ENCODE results near the gene TANGO2.

The TANGO2 gene

GRCh38 chr22:20069331-20070042 is 48.6 kb downstream of the TANGO2 start:
- Histone ChIP-seq H3K27me3 (no peaks in the 10 kb centered on the region), H3K9me3 (no peaks in the 10 kb centered on the region), H3K36me3 (no peaks in the 10 kb centered on the region), H3K4me1 (no peaks in the 10 kb centered on the region), H3K4me3 (ENCODE audit: low read depth, low read length) (no peak overlapping the region)
- no peak for TF ChIP-seq CTCF (IDR thresholded peaks at IDR 0.05; ENCODE audit: low read depth, low read length)
- no peak for DNase-seq

- no peaks in the 10 kb centered on the region for H3K9me3 ChIP-seq
- no peak overlapping the region for H3K4me3 ChIP-seq (ENCODE audit: low read depth, low read length)
- H3K36me3 ChIP-seq = no peaks in the 10 kb centered on the region
- no peak for TF ChIP-seq CTCF (IDR thresholded peaks at IDR 0.05; ENCODE audit: low read depth, low read length)
- no peaks in the 10 kb centered on the region for H3K27me3 ChIP-seq
- no peak for DNase-seq
- H3K4me1 ChIP-seq = no peaks in the 10 kb centered on the region
These were observed 50.6 kb downstream of the TANGO2 start for GRCh38 chr22:20071524-20071972.

- Histone ChIP-seq H3K4me1 (no peaks in the 10 kb centered on the region), H3K36me3 (peaks cover 3% of the 10 kb centered on the region), H3K4me3 (ENCODE audit: low read depth, low read length) (no peak overlapping the region), H3K27me3 (no peaks in the 10 kb centered on the region), H3K9me3 (no peaks in the 10 kb centered on the region)
- no peak for DNase-seq
- no peak for TF ChIP-seq CTCF (IDR thresholded peaks at IDR 0.05; ENCODE audit: low read depth, low read length)
These were observed 55.8 kb downstream of the TANGO2 start for GRCh38 chr22:20076627-20077172.

GRCh38 chr22:20079745-20080444 is 59.0 kb downstream of the TANGO2 start, which contains the start of gene DGCR8:
DGCR8 (plus strand) TSS chr22:20080241; CDS start chr22:20085964, 5,723 bp downstream.
- peak; percentile 96 for DNase-seq
- Histone ChIP-seq H3K4me1 (peaks cover 6% of the 10 kb centered on the region), H3K9me3 (no peaks in the 10 kb centered on the region), H3K36me3 (peaks cover 13% of the 10 kb centered on the region), H3K27me3 (no peaks in the 10 kb centered on the region), H3K4me3 (ENCODE audit: low read depth, low read length) (peak within 1 kb of the TSS; percentile 97)
- TF ChIP-seq CTCF (IDR thresholded peaks at IDR 0.05; ENCODE audit: low read depth, low read length) = no peak

- peak; percentile 77 for DNase-seq
- Histone ChIP-seq H3K4me3 (ENCODE audit: low read depth, low read length) (peak overlapping the region; percentile 97), H3K27me3 (no peaks in the 10 kb centered on the region), H3K4me1 (peaks cover 8% of the 10 kb centered on the region), H3K36me3 (peaks cover 13% of the 10 kb centered on the region), H3K9me3 (no peaks in the 10 kb centered on the region)
- no peak for TF ChIP-seq CTCF (IDR thresholded peaks at IDR 0.05; ENCODE audit: low read depth, low read length)
These were observed 59.5 kb downstream of the TANGO2 start for GRCh38 chr22:20080445-20080775.
